ENCODE results near the gene CHCHD3.

The CHCHD3 gene

DNA sequence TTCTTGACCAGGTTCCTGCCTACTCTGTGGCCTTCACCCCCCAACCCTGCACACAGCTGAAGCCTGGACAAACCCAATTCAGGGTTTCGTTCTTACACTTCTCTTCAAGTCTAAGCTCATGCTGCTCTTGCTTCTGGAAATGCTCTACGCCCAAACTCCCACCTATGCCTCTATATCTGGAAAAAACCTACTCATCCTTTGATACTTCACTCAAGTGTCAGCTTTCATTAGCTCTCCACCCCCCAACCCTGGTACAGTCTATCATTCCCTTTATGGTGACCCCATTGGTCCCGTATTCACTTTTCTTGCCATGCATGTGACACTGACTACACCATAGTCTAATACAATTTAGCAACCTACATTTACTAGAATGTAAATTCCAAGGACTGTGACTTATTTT is 284.7 kb downstream of the CHCHD3 start:
- DNase-seq: no peak

DNA sequence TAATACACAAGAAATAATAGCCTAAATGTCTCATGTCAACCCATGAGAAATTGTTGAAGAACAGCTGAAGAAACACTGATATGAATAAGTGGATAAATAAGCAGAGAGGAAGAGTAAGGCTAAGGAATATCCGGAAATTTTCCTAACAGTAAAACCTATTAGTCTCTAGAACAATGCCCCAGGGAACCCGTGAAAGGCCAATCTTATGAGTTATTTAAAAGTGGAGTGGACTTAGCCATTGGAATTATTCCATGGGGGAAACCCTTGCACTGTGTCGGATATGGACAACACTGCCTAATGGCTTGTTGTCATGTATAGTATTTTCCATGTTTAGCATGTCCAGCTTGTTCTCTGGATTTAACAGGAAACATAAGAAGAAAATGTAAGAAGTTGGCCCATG is 288.4 kb downstream of the CHCHD3 start:
- DNase-seq: no peak

DNA sequence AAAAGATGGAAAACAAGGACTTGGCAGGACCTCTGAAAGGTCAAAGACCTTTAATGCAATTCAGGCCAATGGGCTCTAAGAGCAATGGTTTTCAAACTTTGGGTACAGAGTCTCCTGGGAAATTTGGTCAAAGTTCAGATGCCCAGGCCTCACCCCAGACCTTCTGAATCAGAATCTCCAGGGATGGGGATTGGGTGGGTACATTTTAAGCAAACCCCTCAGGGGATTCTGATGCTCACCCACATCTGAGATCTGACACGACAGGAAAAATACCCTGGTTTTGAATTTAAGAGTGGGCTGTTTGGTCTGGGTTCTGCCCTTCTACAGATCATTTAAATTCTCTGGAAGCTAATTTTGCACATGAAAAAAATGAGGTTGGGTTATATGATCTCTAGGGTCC is 290.9 kb downstream of the CHCHD3 start:
- no peak for DNase-seq

DNA sequence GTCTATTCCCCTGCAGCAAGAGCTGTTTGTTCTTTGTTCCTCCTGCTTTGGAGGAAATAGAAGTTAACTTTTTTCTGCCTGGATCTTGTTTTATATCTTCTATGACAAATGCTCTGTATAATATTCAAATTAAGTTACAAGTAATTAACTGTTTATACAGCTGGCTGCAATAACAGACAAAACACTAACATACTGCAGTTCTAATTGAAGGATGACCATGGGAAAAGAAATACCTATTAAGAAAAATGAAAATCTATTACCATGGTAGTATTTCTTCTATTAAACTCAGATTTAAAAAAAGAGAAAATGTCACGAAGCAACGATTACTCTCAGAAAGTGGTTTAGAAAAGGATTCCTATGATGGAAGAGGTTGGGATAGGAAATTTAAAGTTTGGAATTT is 291.8 kb downstream of the CHCHD3 start:
- no peak for DNase-seq

DNA sequence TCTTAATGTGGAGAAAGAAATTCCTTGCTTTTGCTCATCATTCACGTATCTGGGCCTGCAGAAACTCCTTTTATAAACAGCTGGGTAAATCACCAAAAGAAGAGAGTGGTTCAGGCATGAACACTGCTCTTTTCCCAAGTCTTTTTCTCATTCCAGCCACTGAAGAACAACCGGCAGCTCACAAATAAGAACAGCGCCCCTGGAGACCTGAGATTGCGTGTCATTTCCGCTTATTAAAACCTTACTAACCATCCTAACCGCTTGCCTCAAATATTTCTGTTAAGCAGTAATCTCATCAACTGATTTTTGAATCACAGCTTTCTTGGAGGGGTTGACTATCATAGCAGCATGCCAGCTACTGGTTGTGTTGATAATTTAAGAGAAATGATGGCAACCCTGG is 292.6 kb downstream of the CHCHD3 start:
- no peak for DNase-seq

- DNase-seq: no peak
Measured at GRCh38 chr7:132785870-132786269, 296.0 kb downstream of the CHCHD3 start.

DNA sequence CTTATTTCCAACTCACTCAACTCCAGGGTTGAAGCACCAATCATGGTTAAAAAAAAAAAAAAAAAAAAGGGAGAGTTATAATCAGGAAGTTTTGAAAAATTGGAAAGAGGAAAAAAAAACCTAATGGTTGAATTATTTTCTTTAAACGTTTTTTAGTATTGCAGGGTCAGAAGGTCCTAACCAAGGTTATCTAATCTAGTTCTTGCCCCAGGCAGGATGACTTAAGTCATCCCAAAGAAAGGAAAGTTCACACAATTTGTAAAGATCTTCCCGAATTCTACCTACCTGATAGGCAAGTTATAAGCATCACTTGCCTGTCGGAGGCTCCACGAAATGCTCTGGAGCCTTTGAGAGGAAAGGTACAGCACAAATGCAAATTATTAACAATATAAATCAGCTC is 297.5 kb downstream of the CHCHD3 start:
- no peak for DNase-seq

- peak; percentile 30 for DNase-seq
Measured at GRCh38 chr7:132783824-132784223, 298.1 kb downstream of the CHCHD3 start.

DNA sequence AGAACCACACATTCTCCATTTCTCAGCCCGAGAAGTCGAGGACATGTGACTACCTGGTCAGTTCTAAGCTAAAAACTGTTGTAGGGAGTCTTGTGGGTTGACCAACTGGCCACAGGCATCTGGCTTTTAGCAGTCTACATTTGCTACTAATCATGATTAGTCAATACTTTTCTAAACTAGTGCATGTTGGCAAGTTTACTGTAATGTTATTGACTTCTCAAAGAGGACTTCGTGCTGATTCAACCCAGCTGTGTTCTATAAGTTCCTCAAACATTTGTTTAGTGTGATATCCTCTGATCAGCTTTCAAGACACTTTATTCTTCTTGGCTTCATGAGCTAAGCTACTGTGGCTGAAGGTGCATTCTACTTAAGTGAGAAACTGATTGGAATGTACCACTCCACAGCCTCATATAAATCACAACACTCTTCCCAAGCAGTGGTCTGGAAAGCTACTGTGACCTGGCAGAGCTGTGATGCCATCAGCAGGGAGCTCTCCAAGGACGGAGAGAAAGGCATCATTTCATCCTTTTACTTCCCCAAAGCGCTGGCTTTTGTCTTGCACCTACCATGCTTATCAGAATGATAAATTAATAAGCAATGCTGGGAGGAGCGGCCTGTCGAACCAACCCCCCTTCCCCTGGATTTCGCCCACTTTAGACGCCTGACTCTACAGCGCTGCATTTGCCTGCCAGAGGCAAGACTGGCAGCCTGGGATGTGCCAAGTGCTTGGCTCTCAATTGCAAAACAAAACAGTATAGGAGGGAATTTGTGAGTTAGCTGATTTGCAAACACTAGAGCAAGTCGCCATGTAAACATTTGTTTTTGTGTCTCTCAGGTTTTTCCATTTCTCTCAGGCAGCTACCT is 298.9 kb downstream of the CHCHD3 start:
- no peak for DNase-seq

DNA sequence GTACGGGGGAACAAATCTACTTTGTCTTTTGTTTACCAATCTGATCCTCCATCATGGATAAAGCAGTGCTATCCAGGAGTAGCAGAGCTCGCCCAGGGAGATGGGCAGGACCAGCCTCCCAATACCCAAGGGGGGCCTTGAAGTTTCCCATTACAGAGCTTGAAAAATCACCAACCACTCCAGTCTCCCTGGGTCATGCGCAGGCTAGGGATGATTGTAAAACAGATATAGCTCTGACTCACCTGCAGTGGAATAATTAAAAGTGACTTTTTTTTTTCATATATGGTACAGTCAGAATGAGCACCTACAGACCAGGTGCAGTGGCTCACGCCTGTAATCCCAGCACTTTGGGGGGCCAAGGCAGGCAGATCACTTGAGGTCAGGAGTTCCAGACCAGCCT is 301.1 kb downstream of the CHCHD3 start:
- DNase-seq: no peak

GRCh38 chr7:132779164-132779563 is 302.7 kb downstream of the CHCHD3 start:
- DNase-seq: no peak

DNA sequence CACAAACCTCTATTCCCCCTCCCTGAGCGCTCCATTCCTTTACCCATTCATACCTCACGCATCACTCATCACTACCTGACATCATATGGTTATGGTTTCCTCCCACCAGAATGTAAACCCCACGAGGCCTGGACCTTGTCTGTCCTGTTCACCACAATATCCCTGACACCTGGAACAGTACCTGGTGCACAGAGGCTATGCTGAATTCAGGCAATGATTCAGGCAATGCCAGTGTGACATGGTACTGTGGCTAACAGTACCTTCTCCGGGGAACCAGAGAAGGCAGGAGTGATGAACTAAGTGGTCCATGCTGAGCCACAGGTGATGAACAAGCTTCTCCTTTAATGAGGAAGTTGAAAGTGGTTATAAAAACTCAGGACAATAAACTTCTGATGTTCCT is 303.1 kb downstream of the CHCHD3 start:
- DNase-seq: no peak

- no peak for DNase-seq
Measured at GRCh38 chr7:132777956-132778355, 303.9 kb downstream of the CHCHD3 start.

GRCh38 chr7:132777414-132777813 is 304.5 kb downstream of the CHCHD3 start:
- no peak for DNase-seq

GRCh38 chr7:132776048-132776620 is 305.8 kb downstream of the CHCHD3 start:
- DNase-seq: no peak

- DNase-seq: no peak
Measured at GRCh38 chr7:132773527-132773956, 308.3 kb downstream of the CHCHD3 start.

- DNase-seq: no peak
Measured at GRCh38 chr7:132771301-132771730, 310.6 kb downstream of the CHCHD3 start.

DNA sequence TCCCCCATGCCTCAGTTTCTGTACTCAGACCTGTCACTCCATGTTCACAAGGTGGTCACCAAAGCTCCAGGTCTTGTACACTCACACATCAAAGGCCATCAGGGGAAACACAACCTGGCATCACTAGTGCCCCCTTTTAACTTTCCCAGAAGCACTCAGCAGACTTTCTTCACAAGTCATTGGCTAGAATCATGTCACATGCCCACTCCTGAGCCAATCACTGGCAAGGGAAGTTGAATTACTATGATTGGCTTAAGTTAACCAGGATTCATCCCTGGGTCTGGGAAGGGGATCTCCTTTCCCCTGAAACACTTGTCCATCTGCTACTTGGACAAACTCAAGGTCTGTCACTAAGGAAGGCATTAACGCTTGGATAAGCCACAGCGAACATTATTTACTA is 311.8 kb downstream of the CHCHD3 start:
- DNase-seq: no peak

GRCh38 chr7:132769280-132769679 is 312.6 kb downstream of the CHCHD3 start:
- DNase-seq: no peak

- DNase-seq: no peak
Measured at GRCh38 chr7:132768099-132768498, 313.8 kb downstream of the CHCHD3 start.

DNA sequence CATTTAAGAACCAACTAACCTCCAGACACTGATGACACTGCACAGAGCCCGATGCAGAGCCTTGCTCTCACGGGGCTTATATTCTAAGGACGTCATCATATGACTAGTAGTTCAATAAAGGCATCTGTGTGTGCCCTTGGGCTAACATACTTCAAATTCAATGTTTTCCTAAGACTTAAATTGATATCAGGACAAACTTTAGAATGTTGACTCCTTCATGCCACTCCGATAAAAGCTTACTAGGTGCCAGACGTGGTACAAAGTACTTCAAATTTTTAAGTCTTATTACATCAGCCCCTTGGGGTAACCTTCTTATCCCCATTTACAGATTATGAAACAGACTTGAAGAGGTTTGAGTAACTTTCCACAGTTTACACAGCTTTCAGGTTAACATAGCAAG is 314.5 kb downstream of the CHCHD3 start:
- no peak for DNase-seq

- no peak for DNase-seq
Measured at GRCh38 chr7:132766660-132767059, 315.2 kb downstream of the CHCHD3 start.

DNA sequence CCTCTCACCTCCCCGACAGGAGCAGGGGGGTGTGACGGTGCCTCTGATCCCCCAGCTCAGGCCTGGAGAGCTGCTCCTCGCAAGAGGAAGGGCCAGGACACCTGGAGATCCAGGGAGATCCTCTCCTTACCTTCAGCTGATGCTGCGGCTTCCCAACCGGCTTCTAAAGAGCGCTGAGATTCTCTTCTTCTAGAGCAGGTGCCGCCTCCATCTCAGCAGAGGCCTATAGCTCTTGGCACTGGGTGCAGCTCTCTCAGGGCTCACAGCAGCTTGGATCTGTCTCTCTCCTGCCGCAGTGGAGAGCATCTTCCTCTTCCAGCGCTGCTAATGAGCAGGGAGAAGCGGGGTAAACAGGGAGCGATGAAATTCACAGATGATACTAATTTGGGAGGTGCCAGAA is 316.0 kb downstream of the CHCHD3 start:
- DNase-seq: no peak

GRCh38 chr7:132764762-132765161 is 317.1 kb downstream of the CHCHD3 start:
- DNase-seq: no peak

DNA sequence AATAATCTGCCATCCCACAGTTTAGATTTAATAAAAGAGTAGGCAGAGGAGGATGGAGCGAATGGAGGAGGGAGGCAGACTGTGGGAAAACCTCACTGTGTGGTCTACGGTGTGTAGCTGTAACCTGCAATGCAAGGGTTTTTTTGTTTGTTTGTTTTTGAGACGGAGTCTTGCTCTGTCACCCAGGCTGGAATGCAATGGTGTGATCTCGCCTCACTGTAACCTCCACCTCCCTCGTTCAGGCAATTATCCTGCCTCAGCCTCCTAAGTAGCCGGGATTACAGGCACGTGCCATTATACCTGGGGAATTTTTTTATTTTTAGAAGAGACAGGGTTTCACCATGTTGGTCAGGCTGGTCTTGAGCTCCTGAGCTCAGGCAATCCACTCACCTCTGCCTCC is 321.0 kb downstream of the CHCHD3 start:
- no peak for DNase-seq

Data from T1000 (cell line).